OCI-LY3 (cell line): Measurements from ENCODE around the gene SARS2.

Source experiments
- H2AFZ ChIP-seq: fragments of 200-600, 300-600 bp; shearing (Covaris generic); 2 replicates; pipeline ENCODE4 v1.6.0; 2014; ENCODE audit warnings: antibody characterized with exemption, low read depth, low read length
- H3K27ac ChIP-seq: fragments of 200-600, 300-600 bp; sonication (generic); 2 replicates; pipeline ENCODE4 v1.5.1; 2014; ENCODE audit warnings: mild to moderate bottlenecking, low read length, moderate library complexity, mixed read lengths
- H3K27me3 ChIP-seq: fragments of 200-600, 300-600 bp; sonication (generic); 2 replicates; pipeline ENCODE4 v1.6.1; 2014; ENCODE audit warnings: low read depth, low read length, mixed read lengths
- H3K36me3 ChIP-seq: fragments of 200-600, 300-600 bp; sonication (generic); replicated peaks from 2 replicates; pipeline ENCODE3; 2014; ENCODE audit warnings: low read depth, low read length, mixed read lengths
- H3K4me1 ChIP-seq: fragments of 300-600, 200-600 bp; sonication (generic); 2 replicates; pipeline ENCODE4 v1.6.1; 2014; ENCODE audit warnings: low read length, mixed read lengths
- H3K4me2 ChIP-seq: fragments of 200-600, 300-600 bp; sonication (generic); 2 replicates; pipeline ENCODE4 v1.6.1; 2014; ENCODE audit warnings: low read length, mixed read lengths
- H3K4me3 ChIP-seq: fragments of 300-600, 200-600 bp; sonication (generic); 2 replicates; pipeline ENCODE4 v1.5.1; 2014; ENCODE audit warnings: antibody characterized with exemption, mild to moderate bottlenecking, low read length, moderate library complexity
- H3K79me2 ChIP-seq: fragments of 300-600, 200-600 bp; shearing (Covaris generic); 2 replicates; pipeline ENCODE4 v1.6.1; 2014; ENCODE audit warnings: mild to moderate bottlenecking, low read length, mixed read lengths
- H3K9ac ChIP-seq: fragments of 300-600, 200-600 bp; shearing (Covaris generic); 2 replicates; pipeline ENCODE4 v1.6.0; 2014; ENCODE audit warnings: mild to moderate bottlenecking, low read length, moderate library complexity
- H3K9me3 ChIP-seq: fragments of 200-600, 300-600 bp; shearing (Covaris generic); 2 replicates; pipeline ENCODE4 v1.6.1; 2014; ENCODE audit warnings: low read length, mixed read lengths; ENCODE audit not compliant: insufficient read depth
- H4K20me1 ChIP-seq: fragments of 200-600, 300-600 bp; sonication (generic); 2 replicates; pipeline ENCODE4 v1.6.1; 2016; ENCODE audit warnings: low read length, mixed read lengths; ENCODE audit not compliant: insufficient read depth
- CTCF ChIP-seq: fragments of 200-600, 300-600 bp; sonication (generic); IDR thresholded peaks from 2 replicates; pipeline ENCODE4 v1.5.1; 2014; ENCODE audit warnings: antibody characterized with exemption, low read length, low read depth
- EZH2phosphoT487 ChIP-seq: fragments of 200-600 bp; shearing (Covaris generic); IDR thresholded peaks from 2 replicates; pipeline ENCODE4 v1.6.1; 2018; ENCODE audit warnings: antibody characterized with exemption, mixed run types, low read depth

The SARS2 gene

GRCh38 chr19:38953677-38954076 lies 23.1 kb upstream of the SARS2 start:
- no peaks in the 10 kb centered on the region for H3K4me1 ChIP-seq
- peaks cover 49% of the 10 kb centered on the region for H3K36me3 ChIP-seq
- no peak overlapping the region for H3K4me3 ChIP-seq
- peaks cover 7% of the 10 kb centered on the region; the same call in 1 of the 2 replicates for H3K79me2 ChIP-seq
- H3K27me3 ChIP-seq = no peaks in the 10 kb centered on the region
- H3K9me3 ChIP-seq = no peaks in the 10 kb centered on the region
- H3K9ac ChIP-seq = no peak overlapping the region
- H3K4me2 ChIP-seq = no peak overlapping the region
- TF ChIP-seq CTCF (no peak), EZH2phosphoT487 (no peak)
- H3K27ac ChIP-seq = no peak overlapping the region
- H4K20me1 ChIP-seq = peaks cover 15% of the 10 kb centered on the region
- no peak overlapping the region for H2AFZ ChIP-seq

GRCh38 chr19:38952395-38953165 lies 22.0 kb upstream of the SARS2 start:
- H3K9ac ChIP-seq = no peak overlapping the region
- H3K27me3 ChIP-seq = no peaks in the 10 kb centered on the region
- peaks cover under 1% of the 10 kb centered on the region; the same call in 1 of the 2 replicates for H3K79me2 ChIP-seq
- H3K4me2 ChIP-seq = no peak overlapping the region
- no peaks in the 10 kb centered on the region for H3K9me3 ChIP-seq
- TF ChIP-seq CTCF (peak; percentile 40), EZH2phosphoT487 (no peak)
- H2AFZ ChIP-seq = no peak overlapping the region
- H3K36me3 ChIP-seq = peaks cover 49% of the 10 kb centered on the region
- H3K4me3 ChIP-seq = no peak overlapping the region
- H4K20me1 ChIP-seq = peaks cover 11% of the 10 kb centered on the region
- no peak overlapping the region for H3K27ac ChIP-seq
- no peaks in the 10 kb centered on the region for H3K4me1 ChIP-seq

GRCh38 chr19:38951187-38951586 lies 20.6 kb upstream of the SARS2 start:
- Histone ChIP-seq H3K4me2 (no peak overlapping the region), H3K27me3 (no peaks in the 10 kb centered on the region), H2AFZ (no peak overlapping the region), H3K9ac (no peak overlapping the region), H3K4me3 (no peak overlapping the region), H3K4me1 (no peaks in the 10 kb centered on the region), H3K27ac (no peak overlapping the region), H4K20me1 (peaks cover 11% of the 10 kb centered on the region), H3K36me3 (peaks cover 55% of the 10 kb centered on the region), H3K79me2 (no peaks in the 10 kb centered on the region; the same call in 1 of the 2 replicates), H3K9me3 (no peaks in the 10 kb centered on the region)
- no peak for TF ChIP-seq CTCF
- no peak for TF ChIP-seq EZH2phosphoT487

GRCh38 chr19:38949580-38950367 lies 19.2 kb upstream of the SARS2 start:
- no peak overlapping the region for H3K27ac ChIP-seq
- peaks cover 61% of the 10 kb centered on the region for H3K36me3 ChIP-seq
- TF ChIP-seq EZH2phosphoT487 (no peak), CTCF (no peak)
- H2AFZ ChIP-seq = no peak overlapping the region
- H3K9ac ChIP-seq = no peak overlapping the region
- H3K9me3 ChIP-seq = no peaks in the 10 kb centered on the region
- no peak overlapping the region for H3K4me3 ChIP-seq
- H3K4me1 ChIP-seq = no peaks in the 10 kb centered on the region
- peaks cover 15% of the 10 kb centered on the region for H4K20me1 ChIP-seq
- no peak overlapping the region for H3K4me2 ChIP-seq
- H3K27me3 ChIP-seq = no peaks in the 10 kb centered on the region
- H3K79me2 ChIP-seq = no peaks in the 10 kb centered on the region; the same call in 1 of the 2 replicates
